ENCODE data around the gene BACE1-AS.

The BACE1-AS gene

GRCh38 chr11:117327567-117328374, 36.6 kb downstream of the BACE1-AS start, which contains the start of gene CEP164:
TSS of gene CEP164 (plus strand) at chr11:117327854. CDS start at chr11:117338587, 10,733 bp downstream.
- peak; percentile 85 to 95 for DNase-seq

GRCh38 chr11:117328375-117329010, 37.3 kb downstream of the BACE1-AS start:
- no peak for DNase-seq

GRCh38 chr11:117332843-117333242, 41.7 kb downstream of the BACE1-AS start:
- DNase-seq: no peak

GRCh38 chr11:117333917-117334316, 42.8 kb downstream of the BACE1-AS start:
- no peak for DNase-seq

GRCh38 chr11:117334896-117335295, 43.8 kb downstream of the BACE1-AS start:
- no peak for DNase-seq

- DNase-seq: no peak
These were observed 44.3 kb downstream of the BACE1-AS start for GRCh38 chr11:117335399-117335798.

GRCh38 chr11:117337076-117337475, 45.9 kb downstream of the BACE1-AS start:
- DNase-seq: no peak

Measured in stimulated activated CD4-positive, alpha-beta T cell treated with anti-CD3 and anti-CD28 coated beads, Interleukin-4, amount 100 ng/mL, for 4 hours (primary cell).